IMR-90 (cell line): ENCODE measurements around the gene CHRD.

ENCODE experiments used
- MAZ ChIP-seq: IDR thresholded peaks from 2 replicates; pipeline ENCODE4 v1.6.1; 2012; ENCODE audit warnings: low read depth, mild to moderate bottlenecking, low read length, improper control_type of control experiment, moderate library complexity, borderline replicate concordance
- POLR2A ChIP-seq: IDR thresholded peaks from 2 replicates; pipeline ENCODE4 v1.6.1; 2012; ENCODE audit warnings: mild to moderate bottlenecking, low read depth, low read length
- RAD21 ChIP-seq: IDR thresholded peaks from 2 replicates; pipeline ENCODE4 v1.6.1; 2012; ENCODE audit warnings: low read length, improper control_type of control experiment
- TF ChIP-seq, protein P1 (sequence below): conservative IDR thresholded peaks from 2 replicates; pipeline ENCODE4 v1.5.1; 2012; ENCODE audit warnings: mild to moderate bottlenecking, low read depth, low read length, improper control_type of control experiment
- TF ChIP-seq, protein P2 (sequence below): fragments of 150-350 bp; IDR thresholded peaks from 2 replicates; pipeline ENCODE4 v1.6.1; 2017; ENCODE audit warnings: mild to moderate bottlenecking, antibody characterized with exemption, low read length, low read depth

DNA sequence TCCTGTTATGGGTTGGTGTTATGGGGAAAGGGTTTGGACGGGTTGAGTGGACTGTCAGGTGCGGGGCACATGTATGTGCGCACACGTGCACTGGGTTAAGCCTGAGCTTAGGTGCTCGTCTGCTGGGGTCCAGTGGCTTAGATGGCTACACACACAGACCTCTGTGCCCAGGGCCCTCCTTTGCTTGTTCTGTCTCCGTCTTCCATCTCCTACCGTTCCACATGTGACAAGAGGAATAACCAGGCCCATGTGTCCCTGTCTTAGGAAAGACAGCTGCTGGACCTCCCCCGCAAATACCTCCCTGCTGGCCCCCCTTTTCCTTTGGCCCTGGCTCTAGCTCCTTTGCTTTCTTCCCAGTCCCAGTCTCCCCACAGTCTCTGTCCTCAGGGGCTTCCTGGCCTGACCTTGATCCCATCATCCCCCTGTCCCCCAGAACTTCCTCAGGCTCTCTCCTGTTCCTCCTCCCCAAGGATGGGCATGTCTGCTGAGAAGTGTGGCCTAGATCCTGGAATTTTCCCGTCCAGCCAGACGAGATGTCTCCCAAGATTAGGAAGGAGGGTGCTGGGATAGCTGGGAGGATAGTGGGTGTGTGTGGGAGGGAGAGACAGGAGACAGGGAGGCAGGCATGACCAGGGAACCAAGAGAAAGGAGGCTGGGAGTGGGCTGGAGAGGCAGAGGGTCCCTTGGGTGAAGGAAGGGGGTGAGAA is 1.1 kb upstream of the CHRD start:
- TF ChIP-seq POLR2A (no peak), RAD21 (no peak), MAZ (no peak)
- TF ChIP-seq, protein P1, sequence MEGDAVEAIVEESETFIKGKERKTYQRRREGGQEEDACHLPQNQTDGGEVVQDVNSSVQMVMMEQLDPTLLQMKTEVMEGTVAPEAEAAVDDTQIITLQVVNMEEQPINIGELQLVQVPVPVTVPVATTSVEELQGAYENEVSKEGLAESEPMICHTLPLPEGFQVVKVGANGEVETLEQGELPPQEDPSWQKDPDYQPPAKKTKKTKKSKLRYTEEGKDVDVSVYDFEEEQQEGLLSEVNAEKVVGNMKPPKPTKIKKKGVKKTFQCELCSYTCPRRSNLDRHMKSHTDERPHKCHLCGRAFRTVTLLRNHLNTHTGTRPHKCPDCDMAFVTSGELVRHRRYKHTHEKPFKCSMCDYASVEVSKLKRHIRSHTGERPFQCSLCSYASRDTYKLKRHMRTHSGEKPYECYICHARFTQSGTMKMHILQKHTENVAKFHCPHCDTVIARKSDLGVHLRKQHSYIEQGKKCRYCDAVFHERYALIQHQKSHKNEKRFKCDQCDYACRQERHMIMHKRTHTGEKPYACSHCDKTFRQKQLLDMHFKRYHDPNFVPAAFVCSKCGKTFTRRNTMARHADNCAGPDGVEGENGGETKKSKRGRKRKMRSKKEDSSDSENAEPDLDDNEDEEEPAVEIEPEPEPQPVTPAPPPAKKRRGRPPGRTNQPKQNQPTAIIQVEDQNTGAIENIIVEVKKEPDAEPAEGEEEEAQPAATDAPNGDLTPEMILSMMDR, result no peak
- TF ChIP-seq, protein P2, sequence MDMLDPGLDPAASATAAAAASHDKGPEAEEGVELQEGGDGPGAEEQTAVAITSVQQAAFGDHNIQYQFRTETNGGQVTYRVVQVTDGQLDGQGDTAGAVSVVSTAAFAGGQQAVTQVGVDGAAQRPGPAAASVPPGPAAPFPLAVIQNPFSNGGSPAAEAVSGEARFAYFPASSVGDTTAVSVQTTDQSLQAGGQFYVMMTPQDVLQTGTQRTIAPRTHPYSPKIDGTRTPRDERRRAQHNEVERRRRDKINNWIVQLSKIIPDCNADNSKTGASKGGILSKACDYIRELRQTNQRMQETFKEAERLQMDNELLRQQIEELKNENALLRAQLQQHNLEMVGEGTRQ, result no peak
